OCI-LY1 (cell line): ENCODE data around the gene PTPRO.

Experiments used
- EZH2 ChIP-seq: fragments of 200-600 bp; sonication (generic), shearing (Covaris generic); IDR thresholded peaks from 2 replicates; pipeline ENCODE4 v1.8.0; 2017; ENCODE audit warnings: borderline replicate concordance, mixed run types, mild to moderate bottlenecking, antibody characterized with exemption, low read length, moderate library complexity, mixed read lengths
- TF ChIP-seq, protein P1 (sequence below): fragments of 200-600 bp; sonication (generic), shearing (Covaris generic); IDR thresholded peaks from 2 replicates; pipeline ENCODE4 v1.5.1; 2017; ENCODE audit warnings: mild to moderate bottlenecking, antibody characterized with exemption, low read length, moderate library complexity, mixed read lengths

DNA sequence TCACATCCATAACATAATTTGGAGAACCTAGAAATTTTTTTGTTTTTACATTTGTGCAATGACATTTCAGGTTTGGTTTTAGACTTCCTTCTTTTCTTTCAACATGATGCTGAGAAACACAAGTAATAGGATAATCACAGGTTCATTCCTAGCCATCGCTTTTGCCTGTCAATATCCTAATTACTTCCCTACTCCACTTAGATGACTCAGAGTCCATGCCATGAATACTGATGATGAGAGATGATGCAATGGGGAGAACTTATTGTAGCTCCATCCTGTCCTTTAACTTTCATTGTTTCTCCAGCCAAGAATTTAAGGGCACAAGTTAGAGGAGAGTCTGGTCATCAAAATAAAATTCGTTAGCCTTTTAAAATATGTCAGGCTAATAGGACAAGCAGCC, 101.3 kb downstream of the PTPRO start:
- TF ChIP-seq, protein P1, sequence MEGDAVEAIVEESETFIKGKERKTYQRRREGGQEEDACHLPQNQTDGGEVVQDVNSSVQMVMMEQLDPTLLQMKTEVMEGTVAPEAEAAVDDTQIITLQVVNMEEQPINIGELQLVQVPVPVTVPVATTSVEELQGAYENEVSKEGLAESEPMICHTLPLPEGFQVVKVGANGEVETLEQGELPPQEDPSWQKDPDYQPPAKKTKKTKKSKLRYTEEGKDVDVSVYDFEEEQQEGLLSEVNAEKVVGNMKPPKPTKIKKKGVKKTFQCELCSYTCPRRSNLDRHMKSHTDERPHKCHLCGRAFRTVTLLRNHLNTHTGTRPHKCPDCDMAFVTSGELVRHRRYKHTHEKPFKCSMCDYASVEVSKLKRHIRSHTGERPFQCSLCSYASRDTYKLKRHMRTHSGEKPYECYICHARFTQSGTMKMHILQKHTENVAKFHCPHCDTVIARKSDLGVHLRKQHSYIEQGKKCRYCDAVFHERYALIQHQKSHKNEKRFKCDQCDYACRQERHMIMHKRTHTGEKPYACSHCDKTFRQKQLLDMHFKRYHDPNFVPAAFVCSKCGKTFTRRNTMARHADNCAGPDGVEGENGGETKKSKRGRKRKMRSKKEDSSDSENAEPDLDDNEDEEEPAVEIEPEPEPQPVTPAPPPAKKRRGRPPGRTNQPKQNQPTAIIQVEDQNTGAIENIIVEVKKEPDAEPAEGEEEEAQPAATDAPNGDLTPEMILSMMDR, result no peak
- TF ChIP-seq EZH2, result no peak
